Measurements from ENCODE around the gene ABCA10. TPM values are rescaled to one million over a fixed set of nuclear protein-coding genes. Genes with fewer than 3 reads are reported as not detected.

ABCA10 gene
- total RNA-seq, 4 donors from 2014 or later = 2.5 to 4.2 (median 3.4) TPM

DNA sequence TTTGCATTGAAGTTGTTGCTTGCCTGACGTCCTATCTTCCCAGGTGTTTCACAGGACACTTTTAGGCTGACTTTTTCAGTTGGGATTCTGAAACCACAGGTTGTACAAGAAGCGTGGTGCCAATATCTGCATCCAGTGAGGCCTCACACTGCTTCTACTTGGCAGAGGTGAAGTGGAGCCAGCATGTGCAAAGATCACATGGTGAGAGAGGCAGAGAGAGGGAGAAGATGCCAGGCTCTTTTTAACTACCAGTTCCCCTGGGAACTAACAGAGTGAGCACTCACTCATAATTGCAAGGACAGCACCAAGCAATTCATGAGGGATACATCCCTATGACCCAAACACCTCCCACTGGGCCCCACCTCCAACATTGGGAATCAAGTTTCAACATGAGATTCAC, 81.2 kb downstream of the ABCA10 start:
- Histone ChIP-seq H3K4me1 (peaks cover 0 to 12% (median 0%) of the 10 kb centered on the region in 4 donors), H3K27ac (replicated peaks in 1 of 4) (no peak overlapping the region), H3K9me3 (no peaks in the 10 kb centered on the region), H3K27me3 (no peaks in the 10 kb centered on the region), H3K36me3 (peaks cover 0 to 32% (median 5%) of the 10 kb centered on the region in 4 donors), H3K4me3 (no peak overlapping the region)
- no peak for DNase-seq (ENCODE audit: extremely low spot score)
- WGBS = 77% methylated on average over 2 of the region's 2 CpGs
- TF ChIP-seq, protein P1, sequence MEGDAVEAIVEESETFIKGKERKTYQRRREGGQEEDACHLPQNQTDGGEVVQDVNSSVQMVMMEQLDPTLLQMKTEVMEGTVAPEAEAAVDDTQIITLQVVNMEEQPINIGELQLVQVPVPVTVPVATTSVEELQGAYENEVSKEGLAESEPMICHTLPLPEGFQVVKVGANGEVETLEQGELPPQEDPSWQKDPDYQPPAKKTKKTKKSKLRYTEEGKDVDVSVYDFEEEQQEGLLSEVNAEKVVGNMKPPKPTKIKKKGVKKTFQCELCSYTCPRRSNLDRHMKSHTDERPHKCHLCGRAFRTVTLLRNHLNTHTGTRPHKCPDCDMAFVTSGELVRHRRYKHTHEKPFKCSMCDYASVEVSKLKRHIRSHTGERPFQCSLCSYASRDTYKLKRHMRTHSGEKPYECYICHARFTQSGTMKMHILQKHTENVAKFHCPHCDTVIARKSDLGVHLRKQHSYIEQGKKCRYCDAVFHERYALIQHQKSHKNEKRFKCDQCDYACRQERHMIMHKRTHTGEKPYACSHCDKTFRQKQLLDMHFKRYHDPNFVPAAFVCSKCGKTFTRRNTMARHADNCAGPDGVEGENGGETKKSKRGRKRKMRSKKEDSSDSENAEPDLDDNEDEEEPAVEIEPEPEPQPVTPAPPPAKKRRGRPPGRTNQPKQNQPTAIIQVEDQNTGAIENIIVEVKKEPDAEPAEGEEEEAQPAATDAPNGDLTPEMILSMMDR (IDR thresholded peaks at IDR 0.05) = no peak
- TF ChIP-seq POLR2A (IDR thresholded peaks at IDR 0.05; ENCODE audit: low read depth) (no peak), EP300 (IDR thresholded peaks at IDR 0.05) (no peak), POLR2AphosphoS5 (IDR thresholded peaks at IDR 0.05) (no peak)
- intact Hi-C loops (cut with DNase I) = no loop called here

DNA sequence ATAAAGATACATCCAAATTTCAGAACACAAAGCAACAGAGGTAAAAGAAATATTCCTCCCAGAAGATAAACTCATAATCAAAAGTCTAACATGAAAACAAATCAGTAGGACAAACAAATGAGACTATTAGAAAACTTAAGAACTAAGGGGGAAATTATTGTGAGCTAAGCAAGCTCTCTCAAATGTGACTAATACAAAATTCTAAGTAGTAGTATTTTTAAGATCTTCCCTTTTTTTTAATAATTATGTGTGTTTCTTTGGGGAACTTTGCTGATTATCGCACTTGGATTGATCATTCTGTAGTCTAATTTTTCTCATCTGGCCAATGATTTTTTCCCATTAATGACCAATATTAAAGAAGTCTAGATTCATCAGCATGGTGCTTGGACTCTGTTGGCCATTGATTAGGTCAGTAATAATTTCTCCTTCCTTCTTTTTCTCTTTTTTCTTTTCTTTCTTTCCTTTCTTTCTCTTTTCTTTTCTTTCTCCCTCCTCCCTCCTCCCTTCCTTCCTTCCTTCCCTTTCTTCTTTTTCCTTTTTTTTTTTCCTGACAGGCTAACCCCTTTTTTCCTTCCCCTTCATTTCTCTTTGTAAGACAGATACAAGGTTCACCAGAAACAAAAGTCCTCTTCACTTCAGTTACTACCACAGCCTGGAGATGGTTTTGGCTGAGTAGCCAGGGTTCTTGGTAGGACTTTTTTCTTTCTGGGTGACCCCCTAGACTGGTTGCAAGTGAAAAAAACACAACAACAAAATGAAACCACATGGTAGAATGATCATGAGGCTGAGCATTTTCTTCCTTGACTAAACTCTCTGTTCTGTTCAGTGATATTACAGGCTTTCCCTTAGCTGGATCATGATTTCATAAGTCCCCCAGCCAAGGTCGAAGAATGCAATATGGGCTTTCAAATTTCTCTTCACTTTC, 84.0 kb downstream of the ABCA10 start:
- peaks cover 0 to 12% (median 0%) of the 10 kb centered on the region in 4 donors for H3K4me1 ChIP-seq
- peak overlapping the region in 1 of 4 donors; percentile 9 for H3K27ac ChIP-seq (replicated peaks in 1 of 4)
- H3K27me3 ChIP-seq = no peaks in the 10 kb centered on the region
- no peak overlapping the region for H3K4me3 ChIP-seq
- TF ChIP-seq, protein P1 (IDR thresholded peaks at IDR 0.05) = no peak
- TF ChIP-seq POLR2A (IDR thresholded peaks at IDR 0.05; ENCODE audit: low read depth) (no peak), POLR2AphosphoS5 (IDR thresholded peaks at IDR 0.05) (no peak), EP300 (IDR thresholded peaks at IDR 0.05) (no peak)
- DNase-seq (ENCODE audit: extremely low spot score) = no peak
- 86% methylated on average over 2 of the region's 2 CpGs for WGBS
- peaks cover 0 to 15% (median 3%) of the 10 kb centered on the region in 4 donors for H3K36me3 ChIP-seq
- no peaks in the 10 kb centered on the region for H3K9me3 ChIP-seq
- intact Hi-C loops (cut with DNase I) = no loop called here

DNA sequence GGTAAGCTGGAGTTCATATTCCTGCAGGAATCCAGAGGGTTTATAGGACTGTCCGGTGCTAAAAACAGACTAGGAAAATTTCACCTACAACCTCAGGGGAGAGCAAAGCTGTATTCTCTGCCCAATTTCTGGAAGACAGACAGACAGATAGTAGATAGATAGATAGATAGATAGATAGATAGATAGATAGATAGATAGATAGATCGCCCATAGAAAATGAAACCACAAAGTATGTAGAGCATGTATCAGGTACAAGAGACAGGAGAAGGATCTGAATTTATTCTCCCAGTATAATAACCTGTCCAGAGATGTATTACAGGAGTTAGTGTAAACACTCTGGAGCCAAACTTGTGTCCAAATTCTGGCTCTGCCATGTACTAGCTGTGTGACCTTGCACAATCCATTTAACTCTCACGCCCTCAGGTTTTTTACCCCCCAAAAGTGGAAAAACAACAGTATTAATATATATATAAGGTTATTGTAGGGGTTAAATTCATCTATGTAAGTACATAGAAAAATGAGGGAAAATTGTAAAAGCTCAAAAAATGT, 84.9 kb downstream of the ABCA10 start:
- no peak for DNase-seq (ENCODE audit: extremely low spot score)
- Histone ChIP-seq H3K4me1 (peaks cover 0 to 12% (median 0%) of the 10 kb centered on the region in 4 donors), H3K27me3 (no peaks in the 10 kb centered on the region), H3K9me3 (no peaks in the 10 kb centered on the region), H3K36me3 (peaks cover 0 to 6% (median 1%) of the 10 kb centered on the region in 4 donors), H3K27ac (replicated peaks in 1 of 4) (peak overlapping the region in 1 of 4 donors; percentile 45), H3K4me3 (no peak overlapping the region)
- WGBS = 93% methylated on average over 3 of the region's 3 CpGs
- intact Hi-C loops (cut with DNase I) = no loop called here
- TF ChIP-seq EP300 (IDR thresholded peaks at IDR 0.05) (no peak), POLR2A (IDR thresholded peaks at IDR 0.05; ENCODE audit: low read depth) (no peak), POLR2AphosphoS5 (IDR thresholded peaks at IDR 0.05) (no peak)
- TF ChIP-seq, protein P1 (IDR thresholded peaks at IDR 0.05) = no peak

DNA sequence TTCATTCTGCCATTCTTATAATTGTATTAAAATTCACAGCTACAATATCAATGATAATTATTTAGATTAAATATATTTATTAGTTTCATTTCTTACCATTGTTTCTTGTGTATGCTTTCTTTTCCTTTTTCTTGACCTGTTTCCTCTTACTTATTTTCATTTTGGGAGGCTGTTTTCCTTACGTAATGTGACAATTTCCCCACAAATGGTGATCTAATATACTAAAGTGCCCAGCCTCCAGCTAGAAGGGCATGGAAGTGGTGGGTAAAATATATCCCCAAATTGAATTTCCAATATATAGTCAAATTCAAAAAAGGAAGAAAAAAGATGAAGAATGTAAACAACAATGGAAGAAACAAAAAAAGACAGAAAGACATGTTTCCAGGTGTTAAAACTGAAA, 85.5 kb downstream of the ABCA10 start:
- DNase-seq (ENCODE audit: extremely low spot score) = no peak
- TF ChIP-seq POLR2AphosphoS5 (IDR thresholded peaks at IDR 0.05) (no peak), EP300 (IDR thresholded peaks at IDR 0.05) (no peak), POLR2A (IDR thresholded peaks at IDR 0.05; ENCODE audit: low read depth) (no peak)
- TF ChIP-seq, protein P1 (IDR thresholded peaks at IDR 0.05) = no peak
- peak overlapping the region in 2 of 4 donors; percentile 25 to 45 for H3K27ac ChIP-seq (replicated peaks in 1 of 4)
- peaks cover 0 to 12% (median 0%) of the 10 kb centered on the region in 4 donors for H3K4me1 ChIP-seq
- H3K4me3 ChIP-seq = no peak overlapping the region
- 83% methylated on average over 1 of the region's 1 CpG for WGBS
- intact Hi-C loops (cut with DNase I) = no loop called here
- H3K27me3 ChIP-seq = no peaks in the 10 kb centered on the region
- no peaks in the 10 kb centered on the region for H3K9me3 ChIP-seq
- H3K36me3 ChIP-seq = peaks cover 0 to 5% (median 0%) of the 10 kb centered on the region in 4 donors

Data from esophagus muscularis mucosa (tissue), 4 donors.